Calu3 (cell line): ENCODE results near the gene HBG2. TPM values are rescaled to one million over a fixed set of nuclear protein-coding genes. Genes with fewer than 3 reads are reported as not detected.

Experiments
- BruUV-seq: library from RNA; stranded (reverse); fragments of 400-500 nt; replicated peaks from 2 replicates; lab custom pipeline; 2021; lab: Mats Ljungman, UMichigan
- CTCF ChIA-PET: fragments of 300-600 bp; sonication (Branson Sonifier 250); formaldehyde crosslinking; loops from one replicate; lab custom pipeline; 2022; ENCODE audit warnings: antibody characterized with exemption; lab: Charles Lee
- DNase-seq: peaks from one replicate; pipeline ENCODE4 v3.0.0; 2022
- H3K27ac Mint-ChIP-seq: one replicate; pipeline ENCODE4 v1.8.0; 2022; ENCODE audit warnings: mixed read lengths; ENCODE audit not compliant: unreplicated experiment
- H3K27me3 Mint-ChIP-seq: one replicate; pipeline ENCODE4 v1.8.0; 2022; ENCODE audit warnings: mixed read lengths; ENCODE audit not compliant: unreplicated experiment
- H3K36me3 Mint-ChIP-seq: one replicate; pipeline ENCODE4 v1.8.0; 2022; ENCODE audit warnings: mild to moderate bottlenecking, moderate library complexity, mixed read lengths; ENCODE audit not compliant: insufficient read depth, unreplicated experiment
- H3K4me1 Mint-ChIP-seq: one replicate; pipeline ENCODE4 v1.8.0; 2022; ENCODE audit warnings: mild to moderate bottlenecking, low read depth, mixed read lengths; ENCODE audit not compliant: unreplicated experiment
- H3K4me3 Mint-ChIP-seq: one replicate; pipeline ENCODE4 v1.8.0; 2022; ENCODE audit warnings: mild to moderate bottlenecking, low read depth, moderate library complexity, mixed read lengths; ENCODE audit not compliant: unreplicated experiment
- H3K9me3 Mint-ChIP-seq: one replicate; pipeline ENCODE4 v1.8.0; 2022; ENCODE audit warnings: low read depth, mixed read lengths; ENCODE audit not compliant: unreplicated experiment
- intact Hi-C: fragments of 100-400 bp; cut with micrococcal nuclease; formaldehyde crosslinking; loops from one replicate; pipeline ENCODE4 v1.10.0; 2022; ENCODE audit not compliant: unreplicated experiment
- total RNA-seq: library from RNA; stranded (reverse); gene quantifications from 2 replicates; pipeline ENCODE4 v1.2.3, GENCODE V29; 2022
- TF ChIP-seq, protein P1 (sequence below): fragments of 200-600 bp; IDR thresholded peaks from one replicate; pipeline ENCODE4 v1.8.0; 2022; ENCODE audit warnings: antibody characterized with exemption; ENCODE audit not compliant: unreplicated experiment

Gene HBG2
- total RNA-seq, 1 experiment from 2014 or later: not detected

GRCh38 chr11:5210376-5210885 is 44.1 kb downstream of the HBG2 start:
- Mint-ChIP-seq H3K4me1 (no peaks in the 10 kb centered on the region), H3K27me3 (no peaks in the 10 kb centered on the region), H3K4me3 (no peak overlapping the region), H3K9me3 (peaks cover 3% of the 10 kb centered on the region), H3K27ac (no peak overlapping the region), H3K36me3 (no peaks in the 10 kb centered on the region)
- CTCF ChIA-PET: no interaction called here
- BruUV-seq: no TSS peak
- TF ChIP-seq, protein P1, sequence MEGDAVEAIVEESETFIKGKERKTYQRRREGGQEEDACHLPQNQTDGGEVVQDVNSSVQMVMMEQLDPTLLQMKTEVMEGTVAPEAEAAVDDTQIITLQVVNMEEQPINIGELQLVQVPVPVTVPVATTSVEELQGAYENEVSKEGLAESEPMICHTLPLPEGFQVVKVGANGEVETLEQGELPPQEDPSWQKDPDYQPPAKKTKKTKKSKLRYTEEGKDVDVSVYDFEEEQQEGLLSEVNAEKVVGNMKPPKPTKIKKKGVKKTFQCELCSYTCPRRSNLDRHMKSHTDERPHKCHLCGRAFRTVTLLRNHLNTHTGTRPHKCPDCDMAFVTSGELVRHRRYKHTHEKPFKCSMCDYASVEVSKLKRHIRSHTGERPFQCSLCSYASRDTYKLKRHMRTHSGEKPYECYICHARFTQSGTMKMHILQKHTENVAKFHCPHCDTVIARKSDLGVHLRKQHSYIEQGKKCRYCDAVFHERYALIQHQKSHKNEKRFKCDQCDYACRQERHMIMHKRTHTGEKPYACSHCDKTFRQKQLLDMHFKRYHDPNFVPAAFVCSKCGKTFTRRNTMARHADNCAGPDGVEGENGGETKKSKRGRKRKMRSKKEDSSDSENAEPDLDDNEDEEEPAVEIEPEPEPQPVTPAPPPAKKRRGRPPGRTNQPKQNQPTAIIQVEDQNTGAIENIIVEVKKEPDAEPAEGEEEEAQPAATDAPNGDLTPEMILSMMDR: no peak
- no peak for DNase-seq
- intact Hi-C loops: no loop called here

GRCh38 chr11:5204787-5205186 is 49.8 kb downstream of the HBG2 start:
- CTCF ChIA-PET: interaction anchor here (0.7 kb wide), 1 partner anchor 80 kb away, joined by 3 read pairs; no protein-coding TSS in a partner anchor
- H3K9me3 Mint-ChIP-seq: no peaks in the 10 kb centered on the region
- no peaks in the 10 kb centered on the region for H3K4me1 Mint-ChIP-seq
- H3K36me3 Mint-ChIP-seq: no peaks in the 10 kb centered on the region
- TF ChIP-seq, protein P1: peak; percentile 53
- peak; percentile 22 for DNase-seq
- intact Hi-C loops: loop anchor here (1.0 to 10.0 kb wide), 4 partner anchors 86 to 690 kb away; partner anchors contain the start of genes OR52E5 and OR52N2
- no peaks in the 10 kb centered on the region for H3K27me3 Mint-ChIP-seq
- no TSS peak for BruUV-seq
- no peak overlapping the region for H3K4me3 Mint-ChIP-seq
- H3K27ac Mint-ChIP-seq: no peak overlapping the region

DNA sequence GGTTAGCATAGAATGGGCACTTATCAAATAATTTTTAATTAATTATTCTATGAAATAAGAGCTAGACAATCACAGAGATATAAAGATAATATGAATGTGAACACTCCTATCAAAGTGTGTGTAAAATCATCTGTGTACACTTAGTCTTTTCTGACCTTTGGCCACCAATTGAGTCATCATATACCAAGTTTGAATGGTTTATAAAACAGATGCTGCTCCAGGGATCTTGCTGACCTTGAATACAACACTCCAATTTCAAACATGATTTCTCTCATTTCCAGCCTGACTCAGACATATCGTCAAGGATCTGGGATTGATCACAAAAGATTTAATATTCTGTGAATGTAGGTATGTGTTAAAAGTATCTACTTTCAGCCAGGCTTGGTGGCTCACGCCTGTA is 51.2 kb downstream of the HBG2 start:
- DNase-seq: no peak
- BruUV-seq: no TSS peak
- H3K27ac Mint-ChIP-seq: no peak overlapping the region
- CTCF ChIA-PET: no interaction called here
- TF ChIP-seq, protein P1: no peak
- H3K4me3 Mint-ChIP-seq: no peak overlapping the region
- no peaks in the 10 kb centered on the region for H3K9me3 Mint-ChIP-seq
- H3K36me3 Mint-ChIP-seq: no peaks in the 10 kb centered on the region
- intact Hi-C loops: loop anchor here (10.0 kb wide), 1 partner anchor 691 kb away; the partner anchor contains the start of gene OR52E5
- H3K4me1 Mint-ChIP-seq: no peaks in the 10 kb centered on the region
- no peaks in the 10 kb centered on the region for H3K27me3 Mint-ChIP-seq

Other genes with a start within 250 kb of the HBG2 start
- not detected in 2 replicates for gene OR52J3, start 208.3 kb downstream of the HBG2 start, total RNA-seq
- gene OR52E2, start 195.2 kb downstream of the HBG2 start, total RNA-seq: not detected in 2 replicates
- gene OR52E1, start 185.2 kb downstream of the HBG2 start, total RNA-seq: not detected in 2 replicates
- not detected in 2 replicates for gene OR52A5, start 116.4 kb downstream of the HBG2 start, total RNA-seq
- gene OR52A1, start 100.0 kb downstream of the HBG2 start, total RNA-seq: not detected in 2 replicates
- gene OR51V1, start 54.1 kb downstream of the HBG2 start, total RNA-seq: not detected in 2 replicates
- gene HBB, start 27.7 kb downstream of the HBG2 start, total RNA-seq: not detected in 2 replicates
- not detected in 2 replicates for gene HBD, start 20.3 kb downstream of the HBG2 start, total RNA-seq
- not detected in 2 replicates for gene HBG1, start 4.9 kb downstream of the HBG2 start, total RNA-seq
- not detected in 2 replicates for gene HBE1, start 15.2 kb upstream of the HBG2 start, total RNA-seq
- not detected in 2 replicates for gene OR51B4, start 47.2 kb upstream of the HBG2 start, total RNA-seq
- not detected in 2 replicates for gene OR51B2, start 69.5 kb upstream of the HBG2 start, total RNA-seq
- gene OR51B5, start 88.7 kb upstream of the HBG2 start, total RNA-seq: not detected in 2 replicates
- gene OR51B6, start 96.7 kb upstream of the HBG2 start, total RNA-seq: not detected in 2 replicates
- gene OR51M1, start 129.0 kb upstream of the HBG2 start, total RNA-seq: not detected in 2 replicates
- gene OR51Q1, start 167.3 kb upstream of the HBG2 start, total RNA-seq: not detected in 2 replicates
- not detected in 2 replicates for gene OR51I1, start 186.7 kb upstream of the HBG2 start, total RNA-seq
- not detected in 2 replicates for gene OR51I2, start 194.5 kb upstream of the HBG2 start, total RNA-seq
- gene OR52D1, start 233.9 kb upstream of the HBG2 start, total RNA-seq: not detected in 2 replicates